ENCODE measurements around the gene PDXDC1. TPM values are rescaled to one million over a fixed set of nuclear protein-coding genes. Genes with fewer than 3 reads are reported as not detected.
"Not testable (repeated sequence)": the region's sequence is repeated elsewhere in the genome, so short reads cannot be mapped to it uniquely, and the experiment has no call there.

PDXDC1 gene
- total RNA-seq, 2 donors from 2014 or later: 79.1 to 97.4 TPM

DNA sequence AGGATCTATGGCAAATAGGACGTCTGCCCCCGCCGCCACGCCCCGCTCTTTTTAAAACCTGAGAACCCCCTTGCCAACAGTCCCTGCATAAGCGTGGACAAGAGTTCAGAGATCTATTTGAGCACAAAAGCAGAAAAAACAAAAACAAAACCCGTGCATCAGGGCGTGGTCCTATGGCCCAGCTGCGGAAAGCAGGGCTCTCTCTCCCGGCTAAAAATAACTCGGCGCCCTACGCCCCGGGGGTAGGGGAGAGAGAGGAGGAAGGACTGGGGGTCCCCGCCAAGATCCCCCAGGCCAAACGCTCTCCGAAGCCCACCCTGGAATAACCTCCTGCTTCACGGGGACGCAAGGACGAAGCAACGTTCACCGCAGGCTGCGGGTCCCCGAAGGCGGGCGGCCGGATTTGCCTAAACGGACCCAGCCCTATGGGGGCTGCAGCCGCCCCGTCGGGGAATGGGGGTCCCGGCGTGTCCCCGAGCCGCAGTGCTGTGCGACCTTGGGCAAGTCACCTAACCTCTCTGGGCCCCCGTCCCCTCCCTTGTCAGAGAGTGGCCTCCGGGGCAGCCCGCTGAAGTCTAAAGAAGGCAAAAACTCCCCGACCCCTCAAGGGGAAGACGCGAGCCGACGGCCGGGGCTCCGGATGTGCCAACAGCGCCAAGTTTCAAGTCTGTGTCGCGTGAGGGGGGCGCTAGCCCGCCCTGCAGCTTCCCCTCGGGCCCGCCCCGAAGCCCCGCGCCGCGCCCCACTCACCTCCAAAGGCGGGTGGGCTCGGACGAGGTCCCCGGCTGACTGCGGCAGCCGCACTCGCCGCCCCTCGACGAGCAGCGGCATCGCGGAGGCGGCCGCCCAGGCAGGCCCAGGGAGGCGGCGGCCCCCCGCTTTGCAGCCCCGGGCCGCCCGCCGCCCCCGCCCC, 80.6 kb downstream of the PDXDC1 start:
- ATAC-seq (ENCODE audit: insufficient number of reproducible peaks, low FRiP score, low read depth): no peak
- peaks cover 6 to 14% of the 10 kb centered on the region in 2 donors for H3K4me1 ChIP-seq (ENCODE audit: control insufficient read depth in 1 of 2, low read depth in 2 of 2)
- peak overlapping the region; percentile 19 to 45 for H3K27ac ChIP-seq
- no peak for DNase-seq (ENCODE audit: low spot score)
- peak overlapping the region; percentile 90 for H3K4me3 ChIP-seq
- H3K36me3 ChIP-seq: peaks cover 8% of the 10 kb centered on the region
- H3K9me3 ChIP-seq: no peaks in the 10 kb centered on the region
- TF ChIP-seq CTCF (IDR thresholded peaks at IDR 0.05): no peak
- no peaks in the 10 kb centered on the region for H3K27me3 ChIP-seq (replicated peaks; ENCODE audit: insufficient read depth)

DNA sequence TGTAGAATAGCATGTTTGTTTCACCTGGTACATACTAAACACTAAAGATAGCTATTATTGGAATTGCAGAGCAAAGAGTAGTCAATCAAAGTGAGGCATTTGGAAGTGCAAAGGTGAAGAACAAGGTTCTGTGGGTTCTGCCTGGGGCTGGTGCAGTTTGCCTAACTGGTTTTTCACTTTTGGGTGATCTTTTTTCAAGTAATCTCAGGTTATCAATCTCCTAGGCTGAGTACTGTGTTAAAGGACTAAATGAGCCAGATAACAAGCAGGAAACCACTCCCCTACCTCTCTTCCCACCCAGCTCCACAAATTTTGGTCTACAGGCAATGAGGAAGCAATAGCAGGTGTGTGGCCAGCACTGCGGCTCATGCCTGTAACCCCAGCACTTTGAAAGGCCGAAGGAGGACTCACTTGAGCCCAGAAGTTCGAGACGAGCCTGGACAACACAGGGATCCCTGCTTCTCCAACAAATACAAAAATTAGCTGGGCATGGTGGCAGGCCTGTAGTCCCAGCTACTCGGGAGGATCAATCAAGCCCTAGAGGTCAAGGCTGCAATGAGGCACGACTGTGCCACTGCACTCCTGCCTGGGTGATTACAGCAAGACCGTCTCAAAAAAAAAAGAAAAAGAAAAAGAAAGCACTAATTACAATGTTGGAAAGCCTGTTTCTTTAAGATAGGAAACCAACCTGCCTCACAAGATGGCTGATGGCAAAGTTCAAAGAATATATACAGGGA, 83.0 kb downstream of the PDXDC1 start:
- ATAC-seq (ENCODE audit: insufficient number of reproducible peaks, low FRiP score, low read depth) (no peak), DNase-seq (ENCODE audit: low spot score) (no peak)
- no peak for TF ChIP-seq CTCF (IDR thresholded peaks at IDR 0.05)
- Histone ChIP-seq H3K36me3 (peaks cover 26% of the 10 kb centered on the region), H3K27ac (no peak overlapping the region), H3K27me3 (replicated peaks; ENCODE audit: insufficient read depth) (no peaks in the 10 kb centered on the region), H3K9me3 (no peaks in the 10 kb centered on the region), H3K4me3 (no peak overlapping the region), H3K4me1 (ENCODE audit: control insufficient read depth in 1 of 2, low read depth in 2 of 2) (peaks cover 6 to 14% of the 10 kb centered on the region in 2 donors)

DNA sequence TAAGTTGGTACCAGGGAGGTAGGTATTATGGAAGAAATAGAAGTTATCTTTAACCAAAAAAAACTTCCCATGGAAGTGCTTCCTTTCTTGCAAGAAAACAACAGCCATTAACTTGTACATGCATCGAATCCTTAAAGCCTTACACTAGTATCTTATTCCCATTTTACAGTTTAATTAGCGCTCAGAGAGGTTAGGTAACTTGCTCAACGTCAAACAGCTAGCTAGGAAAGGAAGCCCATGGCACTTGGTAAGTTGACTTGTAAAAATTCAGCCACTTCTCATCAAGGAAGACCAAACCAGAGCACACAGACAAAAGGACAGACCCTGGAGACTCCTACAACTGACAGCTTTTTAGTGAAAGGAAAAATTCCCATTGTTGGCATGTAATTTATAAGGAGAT, 84.5 kb downstream of the PDXDC1 start:
- Histone ChIP-seq H3K27me3 (replicated peaks; ENCODE audit: insufficient read depth) (no peaks in the 10 kb centered on the region), H3K4me3 (no peak overlapping the region), H3K9me3 (no peaks in the 10 kb centered on the region), H3K36me3 (peaks cover 35% of the 10 kb centered on the region), H3K4me1 (ENCODE audit: control insufficient read depth in 1 of 2, low read depth in 2 of 2) (peaks cover 6 to 9% of the 10 kb centered on the region in 2 donors), H3K27ac (no peak overlapping the region)
- DNase-seq (ENCODE audit: low spot score) (no peak), ATAC-seq (ENCODE audit: insufficient number of reproducible peaks, low FRiP score, low read depth) (no peak)
- TF ChIP-seq CTCF (IDR thresholded peaks at IDR 0.05): no peak

DNA sequence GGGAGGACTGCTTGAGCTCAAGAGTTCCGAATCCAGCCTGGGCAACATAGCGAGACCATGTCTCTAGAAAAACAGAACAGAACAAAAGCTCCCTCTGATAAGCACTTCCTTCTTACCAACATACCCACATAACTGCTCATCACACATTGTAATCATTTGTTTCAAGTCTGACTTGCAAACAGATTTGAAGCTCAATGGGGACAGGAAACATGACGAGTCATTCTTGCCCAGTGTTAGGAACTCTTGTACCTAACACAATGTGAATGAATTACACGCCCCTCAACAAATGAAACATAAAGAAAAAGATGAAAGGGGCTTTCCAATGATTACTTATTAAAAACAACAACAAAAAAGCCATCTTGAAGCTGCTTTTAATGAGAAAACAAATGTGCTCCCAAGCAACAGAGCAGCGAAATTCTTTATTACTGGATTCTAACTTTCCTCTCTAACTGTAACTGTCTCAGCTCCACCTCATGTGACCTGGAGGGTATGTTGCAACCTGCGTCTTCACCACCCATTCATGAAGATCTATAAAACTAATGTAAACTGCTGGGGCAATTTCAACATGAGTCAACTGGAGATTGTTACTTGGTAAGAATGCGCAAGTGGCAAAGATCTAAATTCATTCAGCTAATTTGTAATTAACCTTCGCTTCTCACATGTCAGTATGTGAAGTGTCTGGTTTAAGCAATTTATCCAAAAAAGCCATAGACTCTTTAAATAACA, 87.4 kb downstream of the PDXDC1 start:
- peaks cover 41% of the 10 kb centered on the region for H3K36me3 ChIP-seq
- H3K9me3 ChIP-seq; H3K27ac ChIP-seq; H3K4me1 ChIP-seq (ENCODE audit: control insufficient read depth in 1 of 2, low read depth in 2 of 2); H3K4me3 ChIP-seq; DNase-seq (ENCODE audit: low spot score); ATAC-seq (ENCODE audit: insufficient number of reproducible peaks, low FRiP score, low read depth); H3K27me3 ChIP-seq (replicated peaks; ENCODE audit: insufficient read depth): not testable (repeated sequence)

- not testable (repeated sequence) for ATAC-seq (ENCODE audit: insufficient number of reproducible peaks, low FRiP score, low read depth); H3K4me1 ChIP-seq (ENCODE audit: control insufficient read depth in 1 of 2, low read depth in 2 of 2); H3K27me3 ChIP-seq (replicated peaks; ENCODE audit: insufficient read depth); H3K27ac ChIP-seq; DNase-seq (ENCODE audit: low spot score); H3K4me3 ChIP-seq; H3K9me3 ChIP-seq
- H3K36me3 ChIP-seq: peaks cover 39% of the 10 kb centered on the region
Measured at GRCh38 chr16:15065961-15066360, 91.1 kb downstream of the PDXDC1 start.

DNA sequence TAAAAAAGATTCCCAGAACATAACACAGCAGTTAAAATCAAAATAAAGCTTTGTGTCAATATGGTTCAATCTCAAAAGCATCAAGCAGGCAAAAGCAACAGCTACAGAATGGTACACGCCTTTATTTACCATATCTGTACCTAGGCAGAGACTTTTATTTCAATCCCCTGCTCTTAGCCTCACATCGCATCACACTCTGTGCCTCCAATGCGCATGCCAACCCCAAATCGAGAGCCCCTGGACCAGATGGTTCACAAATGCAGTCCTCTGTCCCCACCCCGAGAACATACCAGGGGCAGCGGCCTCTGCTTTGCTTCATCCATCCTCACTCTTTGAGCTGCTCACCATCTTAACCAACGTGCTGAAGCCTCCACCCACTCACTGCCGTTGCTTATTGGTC, 91.9 kb downstream of the PDXDC1 start:
- not testable (repeated sequence) for H3K4me3 ChIP-seq; H3K27me3 ChIP-seq (replicated peaks; ENCODE audit: insufficient read depth); DNase-seq (ENCODE audit: low spot score); H3K9me3 ChIP-seq; ATAC-seq (ENCODE audit: insufficient number of reproducible peaks, low FRiP score, low read depth); H3K4me1 ChIP-seq (ENCODE audit: control insufficient read depth in 1 of 2, low read depth in 2 of 2); H3K27ac ChIP-seq
- peaks cover 32% of the 10 kb centered on the region for H3K36me3 ChIP-seq

GRCh38 chr16:15071013-15071412, 96.2 kb downstream of the PDXDC1 start:
- not testable (repeated sequence) for H3K27ac ChIP-seq; H3K9me3 ChIP-seq; ATAC-seq (ENCODE audit: insufficient number of reproducible peaks, low FRiP score, low read depth); DNase-seq (ENCODE audit: low spot score); H3K4me1 ChIP-seq (ENCODE audit: control insufficient read depth in 1 of 2, low read depth in 2 of 2); H3K27me3 ChIP-seq (replicated peaks; ENCODE audit: insufficient read depth); H3K4me3 ChIP-seq
- peaks cover 37% of the 10 kb centered on the region for H3K36me3 ChIP-seq

- H3K27me3 ChIP-seq (replicated peaks; ENCODE audit: insufficient read depth); H3K27ac ChIP-seq; H3K4me1 ChIP-seq (ENCODE audit: control insufficient read depth in 1 of 2, low read depth in 2 of 2); DNase-seq (ENCODE audit: low spot score); H3K4me3 ChIP-seq; ATAC-seq (ENCODE audit: insufficient number of reproducible peaks, low FRiP score, low read depth); H3K9me3 ChIP-seq: not testable (repeated sequence)
- peaks cover 39% of the 10 kb centered on the region for H3K36me3 ChIP-seq
Measured at GRCh38 chr16:15071916-15072769, 97.3 kb downstream of the PDXDC1 start.
